ENCODE results near the gene IDI1.

Gene IDI1

GRCh38 chr10:994836-995558 lies 53.9 kb downstream of the IDI1 start:
- DNase-seq (ENCODE audit: low spot score) = no peak

- DNase-seq (ENCODE audit: low spot score) = no peak
Observed at GRCh38 chr10:992871-993270, 56.0 kb downstream of the IDI1 start.

- DNase-seq (ENCODE audit: low spot score) = no peak
Observed at GRCh38 chr10:992467-992866, 56.5 kb downstream of the IDI1 start.

- DNase-seq (ENCODE audit: low spot score) = no peak
Observed at GRCh38 chr10:990808-991207, 58.1 kb downstream of the IDI1 start.

Measured in putamen (tissue), 1 donor.